Progenitor cell of endocrine pancreas (in vitro differentiated cells): ENCODE results near the gene C19orf12. TPM values are rescaled to one million over a fixed set of nuclear protein-coding genes. Genes with fewer than 3 reads are reported as not detected.
A peak's percentile ranks its signal among the peaks of the same experiment; 100 is the strongest.

Experiments used
- DNase-seq: peaks from one replicate; pipeline ENCODE4 v3.0.0; 2021; ENCODE audit warnings: low spot score; ENCODE audit not compliant: unreplicated experiment
- H3K27ac Mint-ChIP-seq: 2 replicates; pipeline ENCODE4 v1.8.0; 2021; ENCODE audit warnings: mild to moderate bottlenecking, moderate library complexity, mixed read lengths
- H3K27me3 Mint-ChIP-seq: 2 replicates; pipeline ENCODE4 v1.8.0; 2021; ENCODE audit warnings: mixed read lengths
- H3K36me3 Mint-ChIP-seq: 2 replicates; pipeline ENCODE4 v1.8.0; 2022; ENCODE audit warnings: mixed read lengths; ENCODE audit not compliant: insufficient read depth
- H3K4me1 Mint-ChIP-seq: 2 replicates; pipeline ENCODE4 v1.8.0; 2021; ENCODE audit warnings: low read depth, mixed read lengths
- H3K4me3 Mint-ChIP-seq: 2 replicates; pipeline ENCODE4 v1.8.0; 2021; ENCODE audit warnings: low read depth, mild to moderate bottlenecking, moderate library complexity, mixed read lengths
- H3K9me3 Mint-ChIP-seq: 2 replicates; pipeline ENCODE4 v1.8.0; 2021; ENCODE audit warnings: low read depth, mixed read lengths
- total RNA-seq: library from RNA; stranded (reverse); gene quantifications from 2 replicates; pipeline ENCODE4 v1.2.1, GENCODE V29; 2021
- TF ChIP-seq, protein P1 (sequence below): fragments of 200-600 bp; sonication (generic); IDR thresholded peaks from one replicate; pipeline ENCODE4 v1.5.0; 2021; ENCODE audit warnings: antibody characterized with exemption, mild to moderate bottlenecking; ENCODE audit not compliant: unreplicated experiment

The C19orf12 gene
- total RNA-seq, 1 donor from 2014 or later: 37.6 TPM

DNA sequence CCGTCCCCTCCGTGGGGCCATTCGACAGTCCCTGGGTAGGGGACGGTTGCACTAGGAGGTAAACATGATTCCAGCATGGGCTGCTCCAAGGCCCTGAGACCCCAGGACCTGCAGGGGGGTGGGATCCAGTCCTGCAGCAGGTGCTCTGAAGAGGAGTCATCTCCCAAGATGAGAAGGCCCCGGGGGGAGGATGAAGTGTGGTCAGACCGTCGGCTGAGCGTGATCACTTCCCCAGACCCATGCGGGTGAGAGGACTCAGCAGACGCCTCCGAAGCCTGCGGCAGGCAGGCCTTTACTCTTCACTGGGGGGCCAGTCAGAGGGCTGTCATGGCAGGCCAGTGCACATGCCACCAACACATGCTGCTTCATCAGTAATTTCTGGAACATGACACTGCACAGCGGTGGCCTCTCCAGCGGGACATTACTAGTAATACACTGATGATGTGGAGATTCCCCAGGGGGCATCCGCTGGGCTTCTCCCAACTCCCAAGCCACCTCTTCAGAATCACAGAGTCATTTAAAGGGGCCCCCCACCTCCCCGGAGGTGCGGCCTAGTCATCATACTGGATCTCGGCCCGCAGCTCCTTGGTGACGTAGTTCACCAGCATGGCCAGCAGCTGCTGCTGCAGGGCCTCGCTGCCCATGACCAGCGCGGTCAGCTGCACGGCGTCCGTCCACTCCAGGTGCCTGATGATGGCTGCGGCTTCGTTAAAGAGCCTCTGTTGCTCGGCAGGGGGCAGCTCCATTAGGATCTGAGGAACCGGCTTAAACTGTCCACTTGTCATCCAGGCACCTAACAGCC is 12.7 kb downstream of the C19orf12 start:
- H3K36me3 Mint-ChIP-seq: peaks cover 5% of the 10 kb centered on the region
- H3K9me3 Mint-ChIP-seq: no peaks in the 10 kb centered on the region
- H3K4me3 Mint-ChIP-seq: no peak overlapping the region
- TF ChIP-seq, protein P1, sequence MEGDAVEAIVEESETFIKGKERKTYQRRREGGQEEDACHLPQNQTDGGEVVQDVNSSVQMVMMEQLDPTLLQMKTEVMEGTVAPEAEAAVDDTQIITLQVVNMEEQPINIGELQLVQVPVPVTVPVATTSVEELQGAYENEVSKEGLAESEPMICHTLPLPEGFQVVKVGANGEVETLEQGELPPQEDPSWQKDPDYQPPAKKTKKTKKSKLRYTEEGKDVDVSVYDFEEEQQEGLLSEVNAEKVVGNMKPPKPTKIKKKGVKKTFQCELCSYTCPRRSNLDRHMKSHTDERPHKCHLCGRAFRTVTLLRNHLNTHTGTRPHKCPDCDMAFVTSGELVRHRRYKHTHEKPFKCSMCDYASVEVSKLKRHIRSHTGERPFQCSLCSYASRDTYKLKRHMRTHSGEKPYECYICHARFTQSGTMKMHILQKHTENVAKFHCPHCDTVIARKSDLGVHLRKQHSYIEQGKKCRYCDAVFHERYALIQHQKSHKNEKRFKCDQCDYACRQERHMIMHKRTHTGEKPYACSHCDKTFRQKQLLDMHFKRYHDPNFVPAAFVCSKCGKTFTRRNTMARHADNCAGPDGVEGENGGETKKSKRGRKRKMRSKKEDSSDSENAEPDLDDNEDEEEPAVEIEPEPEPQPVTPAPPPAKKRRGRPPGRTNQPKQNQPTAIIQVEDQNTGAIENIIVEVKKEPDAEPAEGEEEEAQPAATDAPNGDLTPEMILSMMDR: no peak
- no peak for DNase-seq
- no peaks in the 10 kb centered on the region for H3K4me1 Mint-ChIP-seq
- H3K27ac Mint-ChIP-seq: no peak overlapping the region
- H3K27me3 Mint-ChIP-seq: no peaks in the 10 kb centered on the region

DNA sequence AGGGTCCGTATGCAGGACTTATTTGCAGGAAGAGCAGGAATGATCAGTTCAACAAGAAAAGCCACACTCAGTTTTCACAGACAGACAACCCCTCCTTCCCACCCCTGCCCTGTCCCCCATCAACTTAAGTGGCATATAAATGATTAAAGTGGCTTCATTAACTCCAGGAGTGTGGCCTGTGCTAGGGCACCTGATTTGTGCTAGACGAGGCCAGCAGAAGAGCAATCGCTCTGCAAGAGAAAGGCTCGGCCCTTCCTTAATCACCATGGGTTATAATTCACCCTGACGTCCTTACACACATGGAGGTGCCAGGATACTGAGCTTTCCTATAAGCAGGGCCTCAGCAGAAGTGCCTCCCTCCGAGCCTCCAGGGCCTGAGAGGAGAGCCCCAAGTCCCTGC is 14.6 kb downstream of the C19orf12 start:
- Mint-ChIP-seq H3K9me3 (no peaks in the 10 kb centered on the region), H3K4me3 (no peak overlapping the region), H3K4me1 (no peaks in the 10 kb centered on the region), H3K27ac (no peak overlapping the region), H3K36me3 (peaks cover 3% of the 10 kb centered on the region), H3K27me3 (no peaks in the 10 kb centered on the region)
- DNase-seq: no peak
- TF ChIP-seq, protein P1: no peak

DNA sequence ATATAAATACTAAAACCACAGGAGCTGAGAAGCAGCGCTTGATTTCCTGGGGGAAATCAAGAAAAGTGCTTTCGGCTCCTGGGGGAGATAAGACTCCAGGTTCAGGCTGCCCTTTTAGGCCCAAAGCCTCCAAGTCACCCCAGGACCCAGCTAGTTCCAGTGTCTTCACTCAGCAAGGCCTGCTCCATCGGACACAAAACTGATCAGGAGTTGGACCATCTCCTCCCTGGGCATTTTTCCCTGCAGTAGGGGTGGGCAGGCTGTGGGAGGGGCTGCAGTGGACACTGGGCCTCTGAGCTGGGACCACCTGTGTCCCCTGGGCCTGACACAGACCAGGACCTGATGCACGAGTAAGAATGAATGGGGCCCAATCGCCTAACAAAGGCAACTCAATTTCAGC is 15.2 kb downstream of the C19orf12 start:
- Mint-ChIP-seq H3K4me1 (no peaks in the 10 kb centered on the region), H3K27me3 (no peaks in the 10 kb centered on the region), H3K9me3 (no peaks in the 10 kb centered on the region), H3K36me3 (peaks cover under 1% of the 10 kb centered on the region), H3K4me3 (no peak overlapping the region), H3K27ac (no peak overlapping the region)
- TF ChIP-seq, protein P1: no peak
- no peak for DNase-seq

DNA sequence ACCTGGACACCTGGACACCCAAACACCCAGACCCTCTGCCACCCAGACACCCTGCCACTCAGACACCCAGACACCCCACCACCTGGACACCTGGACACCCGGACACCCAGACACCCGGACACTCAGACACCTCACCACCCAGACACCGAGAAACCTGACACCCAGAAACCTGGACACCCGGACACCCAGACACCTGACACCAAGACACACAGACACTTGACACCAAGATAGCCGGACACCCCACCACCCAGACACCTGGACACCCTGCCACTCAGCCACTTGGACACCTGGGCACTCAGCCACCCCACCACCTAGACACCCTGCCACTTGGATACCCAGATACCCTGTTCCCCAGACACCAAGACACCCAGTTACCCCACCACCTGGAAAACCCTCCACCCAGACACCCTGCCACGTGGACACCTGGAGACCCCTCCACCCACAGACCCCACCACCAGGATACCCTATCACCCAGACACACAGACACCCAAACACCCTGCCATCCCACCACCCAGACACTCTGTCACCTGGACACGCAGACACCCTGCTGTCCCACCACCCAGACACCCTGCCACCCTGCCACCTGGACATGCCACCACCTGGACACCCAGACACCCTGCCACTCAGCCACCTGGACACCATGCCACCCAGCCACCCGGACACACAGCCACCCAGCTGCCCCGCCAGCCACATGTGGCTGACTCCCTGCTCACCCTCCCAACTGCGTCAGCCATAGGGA is 17.4 kb downstream of the C19orf12 start:
- H3K4me1 Mint-ChIP-seq: no peaks in the 10 kb centered on the region
- H3K4me3 Mint-ChIP-seq: no peak overlapping the region
- peak overlapping the region; percentile 9 for H3K27ac Mint-ChIP-seq
- no peak for DNase-seq
- H3K9me3 Mint-ChIP-seq: no peaks in the 10 kb centered on the region
- no peaks in the 10 kb centered on the region for H3K27me3 Mint-ChIP-seq
- H3K36me3 Mint-ChIP-seq: no peaks in the 10 kb centered on the region
- TF ChIP-seq, protein P1: no peak

DNA sequence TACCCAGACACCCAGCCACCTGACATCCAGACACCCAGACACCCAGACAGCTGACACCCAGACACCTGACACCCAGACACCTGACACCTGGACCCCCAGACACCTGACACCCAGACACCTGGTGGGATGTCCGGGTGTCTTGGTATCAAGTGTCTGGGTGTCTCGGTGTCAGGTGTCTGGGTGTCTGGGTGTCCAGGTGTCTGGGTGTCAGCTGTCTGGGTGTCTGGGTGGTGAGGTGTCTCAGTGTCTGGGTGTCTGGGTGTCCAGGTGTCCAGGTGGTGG is 18.6 kb downstream of the C19orf12 start:
- H3K4me1 Mint-ChIP-seq: no peaks in the 10 kb centered on the region
- no peaks in the 10 kb centered on the region for H3K36me3 Mint-ChIP-seq
- no peaks in the 10 kb centered on the region for H3K9me3 Mint-ChIP-seq
- H3K27ac Mint-ChIP-seq: no peak overlapping the region
- H3K4me3 Mint-ChIP-seq: no peak overlapping the region
- H3K27me3 Mint-ChIP-seq: no peaks in the 10 kb centered on the region
- TF ChIP-seq, protein P1: no peak
- DNase-seq: no peak
